ENCODE results near the gene NDFIP2.

The NDFIP2 gene

GRCh38 chr13:79582896-79583295, 101.9 kb downstream of the NDFIP2 start:
- no peaks in the 10 kb centered on the region for H3K27me3 ChIP-seq (ENCODE audit: insufficient read depth, poor library complexity, severe bottlenecking)
- no peak for DNase-seq (ENCODE audit: low read depth in 1 of 2, low spot score in 1 of 2)
- no peak overlapping the region for H3K27ac ChIP-seq (replicated peaks)
- no peak overlapping the region for H3K4me3 ChIP-seq (replicated peaks; ENCODE audit: insufficient read depth, low read length)
- no peak for TF ChIP-seq POLR2AphosphoS5 (IDR thresholded peaks at IDR 0.05; ENCODE audit: low read depth)
- TF ChIP-seq GABPA (IDR thresholded peaks at IDR 0.05; ENCODE audit: low read depth), result no peak
- TF ChIP-seq SPI1 (IDR thresholded peaks at IDR 0.05; ENCODE audit: borderline replicate concordance, low read depth), result no peak
- no peak for TF ChIP-seq REST (IDR thresholded peaks at IDR 0.05; ENCODE audit: insufficient replicate concordance, low read depth)
- TF ChIP-seq CTCF (IDR thresholded peaks at IDR 0.05; ENCODE audit: insufficient read depth, low read length), result no peak

GRCh38 chr13:79585033-79585432, 104.1 kb downstream of the NDFIP2 start:
- no peaks in the 10 kb centered on the region for H3K27me3 ChIP-seq (ENCODE audit: insufficient read depth, poor library complexity, severe bottlenecking)
- no peak for DNase-seq (ENCODE audit: low read depth in 1 of 2, low spot score in 1 of 2)
- H3K27ac ChIP-seq (replicated peaks), result no peak overlapping the region
- no peak overlapping the region for H3K4me3 ChIP-seq (replicated peaks; ENCODE audit: insufficient read depth, low read length)
- TF ChIP-seq SPI1 (IDR thresholded peaks at IDR 0.05; ENCODE audit: borderline replicate concordance, low read depth), result no peak
- TF ChIP-seq GABPA (IDR thresholded peaks at IDR 0.05; ENCODE audit: low read depth), result no peak
- TF ChIP-seq CTCF (IDR thresholded peaks at IDR 0.05; ENCODE audit: insufficient read depth, low read length), result no peak
- TF ChIP-seq REST (IDR thresholded peaks at IDR 0.05; ENCODE audit: insufficient replicate concordance, low read depth), result no peak
- no peak for TF ChIP-seq POLR2AphosphoS5 (IDR thresholded peaks at IDR 0.05; ENCODE audit: low read depth)

GRCh38 chr13:79589603-79590393, 108.8 kb downstream of the NDFIP2 start:
- Histone ChIP-seq H3K4me3 (replicated peaks; ENCODE audit: insufficient read depth, low read length) (no peak overlapping the region), H3K27ac (replicated peaks) (no peak overlapping the region), H3K27me3 (ENCODE audit: insufficient read depth, poor library complexity, severe bottlenecking) (no peaks in the 10 kb centered on the region)
- TF ChIP-seq CTCF (IDR thresholded peaks at IDR 0.05; ENCODE audit: insufficient read depth, low read length) (no peak), POLR2AphosphoS5 (IDR thresholded peaks at IDR 0.05; ENCODE audit: low read depth) (no peak), REST (IDR thresholded peaks at IDR 0.05; ENCODE audit: insufficient replicate concordance, low read depth) (no peak), GABPA (IDR thresholded peaks at IDR 0.05; ENCODE audit: low read depth) (no peak), SPI1 (IDR thresholded peaks at IDR 0.05; ENCODE audit: borderline replicate concordance, low read depth) (no peak)
- peak; percentile 13 to 49 for DNase-seq (ENCODE audit: low read depth in 1 of 2, low spot score in 1 of 2)

Data from HL-60 (cell line).